Measurements from ENCODE around the gene MPHOSPH6.

MPHOSPH6 gene

GRCh38 chr16:82192665-82193064, 22.6 kb upstream of the MPHOSPH6 start:
- H3K27ac ChIP-seq (ENCODE audit: low read depth in 2 of 2, low read length in 2 of 2): no peak overlapping the region
- no peak overlapping the region for H3K9ac ChIP-seq (ENCODE audit: low read depth in 1 of 2, low read length in 2 of 2)

GRCh38 chr16:82190386-82190785, 20.4 kb upstream of the MPHOSPH6 start:
- Histone ChIP-seq H3K27me3 (ENCODE audit: control insufficient read depth in 2 of 2, insufficient read depth in 2 of 2, low read length in 2 of 2) (no peaks in the 10 kb centered on the region), H3K4me3 (ENCODE audit: low read length in 2 of 2) (no peak overlapping the region), H3K36me3 (ENCODE audit: control insufficient read depth in 2 of 2, insufficient read depth in 2 of 2, low read length in 2 of 2) (no peaks in the 10 kb centered on the region), H3K9me3 (ENCODE audit: control insufficient read depth in 2 of 2, low read length in 2 of 2) (no peaks in the 10 kb centered on the region), H3K27ac (ENCODE audit: low read depth in 2 of 2, low read length in 2 of 2) (no peak overlapping the region), H3K9ac (ENCODE audit: low read depth in 1 of 2, low read length in 2 of 2) (no peak overlapping the region), H3K4me1 (ENCODE audit: control insufficient read depth in 2 of 2, insufficient read depth in 2 of 2, low read length in 2 of 2) (no peaks in the 10 kb centered on the region)

More at GRCh38 chr16:82192665-82193064, 22.6 kb upstream of the MPHOSPH6 start:
- H3K9me3 ChIP-seq (ENCODE audit: control insufficient read depth in 2 of 2, low read length in 2 of 2): no peaks in the 10 kb centered on the region
- no peaks in the 10 kb centered on the region for H3K36me3 ChIP-seq (ENCODE audit: control insufficient read depth in 2 of 2, insufficient read depth in 2 of 2, low read length in 2 of 2)
- H3K4me1 ChIP-seq (ENCODE audit: control insufficient read depth in 2 of 2, insufficient read depth in 2 of 2, low read length in 2 of 2): no peaks in the 10 kb centered on the region
- no peaks in the 10 kb centered on the region for H3K27me3 ChIP-seq (ENCODE audit: control insufficient read depth in 2 of 2, insufficient read depth in 2 of 2, low read length in 2 of 2)
- H3K4me3 ChIP-seq (ENCODE audit: low read length in 2 of 2): no peak overlapping the region

GRCh38 chr16:82187829-82188228, 17.8 kb upstream of the MPHOSPH6 start:
- no peak overlapping the region for H3K27ac ChIP-seq (ENCODE audit: low read depth in 2 of 2, low read length in 2 of 2)
- no peak overlapping the region for H3K4me3 ChIP-seq (ENCODE audit: low read length in 2 of 2)
- H3K9me3 ChIP-seq (ENCODE audit: control insufficient read depth in 2 of 2, low read length in 2 of 2): no peaks in the 10 kb centered on the region
- H3K4me1 ChIP-seq (ENCODE audit: control insufficient read depth in 2 of 2, insufficient read depth in 2 of 2, low read length in 2 of 2): no peaks in the 10 kb centered on the region
- no peaks in the 10 kb centered on the region for H3K27me3 ChIP-seq (ENCODE audit: control insufficient read depth in 2 of 2, insufficient read depth in 2 of 2, low read length in 2 of 2)
- H3K36me3 ChIP-seq (ENCODE audit: control insufficient read depth in 2 of 2, insufficient read depth in 2 of 2, low read length in 2 of 2): no peaks in the 10 kb centered on the region
- no peak overlapping the region for H3K9ac ChIP-seq (ENCODE audit: low read depth in 1 of 2, low read length in 2 of 2)

DNA sequence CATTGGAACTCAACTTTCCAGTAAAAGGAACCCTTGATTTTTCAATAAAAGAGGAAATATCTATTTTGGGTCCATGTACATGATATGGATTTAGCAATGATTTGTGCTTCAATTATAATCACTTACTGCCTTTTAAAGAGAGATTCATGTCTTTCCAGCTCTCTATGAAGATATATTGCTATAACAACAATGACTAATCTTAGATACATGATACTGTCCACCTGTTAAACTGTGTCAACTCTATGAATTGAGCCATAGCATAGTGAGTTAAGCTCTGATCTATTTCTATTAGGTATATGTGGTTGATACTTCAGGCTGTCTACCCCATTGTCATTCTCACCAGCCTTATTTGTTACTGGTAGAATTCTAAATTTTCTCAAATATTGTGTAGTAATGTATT, 15.0 kb upstream of the MPHOSPH6 start:
- no peaks in the 10 kb centered on the region for H3K4me1 ChIP-seq (ENCODE audit: control insufficient read depth in 2 of 2, insufficient read depth in 2 of 2, low read length in 2 of 2)
- H3K36me3 ChIP-seq (ENCODE audit: control insufficient read depth in 2 of 2, insufficient read depth in 2 of 2, low read length in 2 of 2): no peaks in the 10 kb centered on the region
- H3K9ac ChIP-seq (ENCODE audit: low read depth in 1 of 2, low read length in 2 of 2): no peak overlapping the region
- H3K27me3 ChIP-seq (ENCODE audit: control insufficient read depth in 2 of 2, insufficient read depth in 2 of 2, low read length in 2 of 2): no peaks in the 10 kb centered on the region
- H3K4me3 ChIP-seq (ENCODE audit: low read length in 2 of 2): no peak overlapping the region
- no peak overlapping the region for H3K27ac ChIP-seq (ENCODE audit: low read depth in 2 of 2, low read length in 2 of 2)
- no peaks in the 10 kb centered on the region for H3K9me3 ChIP-seq (ENCODE audit: control insufficient read depth in 2 of 2, low read length in 2 of 2)

- Histone ChIP-seq H3K4me1 (ENCODE audit: control insufficient read depth in 2 of 2, insufficient read depth in 2 of 2, low read length in 2 of 2) (no peaks in the 10 kb centered on the region), H3K27ac (ENCODE audit: low read depth in 2 of 2, low read length in 2 of 2) (no peak overlapping the region), H3K9ac (ENCODE audit: low read depth in 1 of 2, low read length in 2 of 2) (no peak overlapping the region), H3K4me3 (ENCODE audit: low read length in 2 of 2) (no peak overlapping the region), H3K27me3 (ENCODE audit: control insufficient read depth in 2 of 2, insufficient read depth in 2 of 2, low read length in 2 of 2) (no peaks in the 10 kb centered on the region), H3K9me3 (ENCODE audit: control insufficient read depth in 2 of 2, low read length in 2 of 2) (no peaks in the 10 kb centered on the region), H3K36me3 (ENCODE audit: control insufficient read depth in 2 of 2, insufficient read depth in 2 of 2, low read length in 2 of 2) (no peaks in the 10 kb centered on the region)
Observed at GRCh38 chr16:82184213-82184612, 14.2 kb upstream of the MPHOSPH6 start.

DNA sequence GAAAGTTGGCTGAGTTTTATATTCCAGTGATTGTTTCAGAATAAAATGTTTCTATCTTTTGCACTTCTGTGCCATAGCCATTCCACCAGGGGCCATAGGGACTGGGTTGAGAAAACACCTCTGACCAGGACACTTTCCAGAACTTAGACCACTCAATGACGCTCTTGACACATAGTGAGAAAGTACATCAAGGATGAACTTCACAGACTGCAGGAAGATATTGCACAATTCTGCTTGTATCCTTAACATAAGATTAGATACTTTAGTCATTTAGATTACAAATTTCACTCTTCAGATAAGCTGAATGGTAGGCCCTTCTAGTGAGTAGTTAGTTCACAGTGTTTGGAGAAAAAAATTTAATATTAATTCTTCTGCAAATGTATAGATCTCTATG, 13.0 kb upstream of the MPHOSPH6 start:
- Histone ChIP-seq H3K4me3 (ENCODE audit: low read length in 2 of 2) (no peak overlapping the region), H3K9me3 (ENCODE audit: control insufficient read depth in 2 of 2, low read length in 2 of 2) (no peaks in the 10 kb centered on the region), H3K9ac (ENCODE audit: low read depth in 1 of 2, low read length in 2 of 2) (no peak overlapping the region), H3K27ac (ENCODE audit: low read depth in 2 of 2, low read length in 2 of 2) (no peak overlapping the region), H3K27me3 (ENCODE audit: control insufficient read depth in 2 of 2, insufficient read depth in 2 of 2, low read length in 2 of 2) (no peaks in the 10 kb centered on the region), H3K36me3 (ENCODE audit: control insufficient read depth in 2 of 2, insufficient read depth in 2 of 2, low read length in 2 of 2) (no peaks in the 10 kb centered on the region), H3K4me1 (ENCODE audit: control insufficient read depth in 2 of 2, insufficient read depth in 2 of 2, low read length in 2 of 2) (no peaks in the 10 kb centered on the region)

DNA sequence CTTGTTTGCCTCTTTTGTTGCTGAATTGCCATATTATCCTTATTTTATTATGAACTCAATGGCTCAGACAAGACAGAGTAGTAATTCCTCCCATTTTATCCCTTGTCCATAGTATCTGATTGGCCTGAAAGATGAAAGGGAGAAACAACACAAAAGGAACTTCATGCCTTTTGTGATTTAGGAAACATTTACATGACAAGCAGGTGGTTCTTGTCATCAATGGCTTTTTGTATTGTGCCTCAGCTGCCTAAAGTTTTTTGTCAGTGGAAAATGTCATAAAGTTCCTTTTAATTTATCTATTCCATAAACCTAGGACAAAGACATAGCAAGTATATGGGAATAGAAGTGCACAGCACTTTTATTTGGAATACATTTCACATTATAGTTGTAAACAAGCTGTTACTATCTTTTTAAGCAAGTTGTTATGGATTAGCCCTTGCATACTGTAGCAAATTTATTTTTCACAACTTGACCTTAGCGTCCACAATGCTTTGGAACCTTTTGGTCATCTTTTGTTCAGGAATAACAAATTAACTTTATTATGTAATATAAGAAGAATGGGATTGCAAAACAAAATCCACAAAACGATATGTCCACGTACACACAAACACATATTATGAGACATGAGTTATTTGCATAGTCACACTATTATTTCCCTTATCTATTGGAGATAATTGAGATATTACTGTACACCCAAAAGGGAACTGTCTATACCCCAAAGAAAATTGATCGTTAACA, 12.4 kb upstream of the MPHOSPH6 start:
- Histone ChIP-seq H3K4me3 (ENCODE audit: low read length in 2 of 2) (no peak overlapping the region), H3K9ac (ENCODE audit: low read depth in 1 of 2, low read length in 2 of 2) (no peak overlapping the region), H3K36me3 (ENCODE audit: control insufficient read depth in 2 of 2, insufficient read depth in 2 of 2, low read length in 2 of 2) (no peaks in the 10 kb centered on the region), H3K27me3 (ENCODE audit: control insufficient read depth in 2 of 2, insufficient read depth in 2 of 2, low read length in 2 of 2) (no peaks in the 10 kb centered on the region), H3K9me3 (ENCODE audit: control insufficient read depth in 2 of 2, low read length in 2 of 2) (no peaks in the 10 kb centered on the region), H3K27ac (ENCODE audit: low read depth in 2 of 2, low read length in 2 of 2) (no peak overlapping the region), H3K4me1 (ENCODE audit: control insufficient read depth in 2 of 2, insufficient read depth in 2 of 2, low read length in 2 of 2) (no peaks in the 10 kb centered on the region)

DNA sequence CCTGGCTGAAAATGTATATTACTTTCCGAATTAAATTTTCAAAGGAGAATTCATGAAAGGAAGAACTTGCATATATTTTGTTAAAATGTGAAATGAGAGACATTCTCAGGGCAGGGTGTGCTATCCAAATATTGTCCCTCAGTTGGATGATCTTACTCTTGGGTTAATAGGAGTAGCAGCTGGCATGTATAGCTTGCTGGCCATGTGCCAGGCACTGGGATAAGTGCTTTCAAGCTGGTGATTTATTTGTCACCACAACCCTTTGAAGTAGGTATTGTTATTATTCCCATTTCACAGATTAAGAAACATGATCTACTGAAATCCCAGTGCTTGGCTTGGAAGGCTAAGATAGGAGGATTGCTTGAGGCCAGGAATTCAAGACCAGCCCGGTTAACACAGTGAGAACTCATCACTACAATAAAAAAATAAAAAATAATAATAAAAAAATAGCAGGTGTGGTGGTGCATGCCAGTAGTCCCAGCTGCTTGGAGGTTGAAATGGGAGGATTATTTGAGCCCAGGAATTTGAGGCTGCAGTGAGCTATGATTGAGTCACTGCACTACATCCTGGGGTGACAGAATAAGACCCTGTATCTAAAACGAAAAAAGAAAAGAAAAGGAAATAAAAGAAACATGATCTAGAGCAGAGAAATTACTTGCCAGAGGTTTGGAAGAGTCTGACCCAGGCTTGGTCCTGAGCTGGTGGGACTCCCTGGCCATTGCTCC, 11.6 kb upstream of the MPHOSPH6 start:
- Histone ChIP-seq H3K27ac (ENCODE audit: low read depth in 2 of 2, low read length in 2 of 2) (no peak overlapping the region), H3K4me3 (ENCODE audit: low read length in 2 of 2) (no peak overlapping the region), H3K9ac (ENCODE audit: low read depth in 1 of 2, low read length in 2 of 2) (no peak overlapping the region), H3K4me1 (ENCODE audit: control insufficient read depth in 2 of 2, insufficient read depth in 2 of 2, low read length in 2 of 2) (no peaks in the 10 kb centered on the region), H3K27me3 (ENCODE audit: control insufficient read depth in 2 of 2, insufficient read depth in 2 of 2, low read length in 2 of 2) (no peaks in the 10 kb centered on the region), H3K9me3 (ENCODE audit: control insufficient read depth in 2 of 2, low read length in 2 of 2) (no peaks in the 10 kb centered on the region), H3K36me3 (ENCODE audit: control insufficient read depth in 2 of 2, insufficient read depth in 2 of 2, low read length in 2 of 2) (no peaks in the 10 kb centered on the region)

DNA sequence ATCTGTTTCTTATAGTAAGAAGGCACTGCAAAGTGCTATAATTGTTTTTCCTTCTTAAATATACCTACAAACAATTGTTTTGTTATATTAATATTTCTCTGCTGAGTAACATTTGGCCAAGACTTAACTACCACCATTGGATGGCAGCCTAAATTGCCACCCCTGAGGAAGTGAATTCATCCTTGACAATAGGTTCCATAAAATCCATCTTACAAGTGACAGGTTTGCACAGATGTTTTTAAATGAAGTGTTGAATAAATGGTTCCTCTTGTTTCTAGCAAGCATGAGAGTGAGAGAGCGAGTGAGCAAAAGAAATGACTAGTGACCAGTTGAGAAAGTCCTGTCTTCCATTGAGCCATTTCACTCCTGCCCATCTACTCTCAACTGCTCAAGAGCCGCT, 8.3 kb upstream of the MPHOSPH6 start:
- no peaks in the 10 kb centered on the region for H3K36me3 ChIP-seq (ENCODE audit: control insufficient read depth in 2 of 2, insufficient read depth in 2 of 2, low read length in 2 of 2)

GRCh38 chr16:82177555-82177954, 7.5 kb upstream of the MPHOSPH6 start:
- H3K4me1 ChIP-seq (ENCODE audit: control insufficient read depth in 2 of 2, insufficient read depth in 2 of 2, low read length in 2 of 2): no peaks in the 10 kb centered on the region
- H3K4me3 ChIP-seq (ENCODE audit: low read length in 2 of 2): no peak overlapping the region
- no peaks in the 10 kb centered on the region for H3K36me3 ChIP-seq (ENCODE audit: control insufficient read depth in 2 of 2, insufficient read depth in 2 of 2, low read length in 2 of 2)
- H3K9me3 ChIP-seq (ENCODE audit: control insufficient read depth in 2 of 2, low read length in 2 of 2): no peaks in the 10 kb centered on the region
- no peak overlapping the region for H3K9ac ChIP-seq (ENCODE audit: low read depth in 1 of 2, low read length in 2 of 2)
- H3K27ac ChIP-seq (ENCODE audit: low read depth in 2 of 2, low read length in 2 of 2): no peak overlapping the region
- H3K27me3 ChIP-seq (ENCODE audit: control insufficient read depth in 2 of 2, insufficient read depth in 2 of 2, low read length in 2 of 2): peaks cover 0 to 2% of the 10 kb centered on the region in 2 donors

More for the DNA sequence above, 8.3 kb upstream of the MPHOSPH6 start:
- Histone ChIP-seq H3K9ac (ENCODE audit: low read depth in 1 of 2, low read length in 2 of 2) (no peak overlapping the region), H3K27me3 (ENCODE audit: control insufficient read depth in 2 of 2, insufficient read depth in 2 of 2, low read length in 2 of 2) (no peaks in the 10 kb centered on the region), H3K27ac (ENCODE audit: low read depth in 2 of 2, low read length in 2 of 2) (no peak overlapping the region), H3K4me1 (ENCODE audit: control insufficient read depth in 2 of 2, insufficient read depth in 2 of 2, low read length in 2 of 2) (no peaks in the 10 kb centered on the region), H3K4me3 (ENCODE audit: low read length in 2 of 2) (no peak overlapping the region), H3K9me3 (ENCODE audit: control insufficient read depth in 2 of 2, low read length in 2 of 2) (no peaks in the 10 kb centered on the region)
